GM21737 (cell line): ENCODE data around the gene DBT.
"Not testable (repeated sequence)": the region's sequence is repeated elsewhere in the genome, so short reads cannot be mapped to it uniquely, and the experiment has no call there.

Experiments
- ATAC-seq: cut with Tn5 transposase; IDR thresholded peaks from one replicate; pipeline ENCODE4 v1.9.1; 2021; ENCODE audit warnings: mild to moderate bottlenecking, moderate library complexity; ENCODE audit not compliant: unreplicated experiment

Gene DBT

GRCh38 chr1:100252901-100253300 is 3.3 kb upstream of the DBT start:
- no peak for ATAC-seq

- ATAC-seq = no peak
These were observed 1.2 kb upstream of the DBT start for GRCh38 chr1:100250807-100251206.

GRCh38 chr1:100250264-100250663 is 630 bp upstream of the DBT start:
- ATAC-seq = no peak

- ATAC-seq = no peak
These were observed 488 bp downstream of the DBT start for GRCh38 chr1:100249155-100249536.

GRCh38 chr1:100246738-100247137 is 2.9 kb downstream of the DBT start:
- no peak for ATAC-seq

- ATAC-seq = no peak
These were observed 9.0 kb downstream of the DBT start for GRCh38 chr1:100240631-100241030.

- ATAC-seq = no peak
These were observed 9.7 kb downstream of the DBT start for GRCh38 chr1:100239961-100240360.

GRCh38 chr1:100237091-100237490 is 12.5 kb downstream of the DBT start:
- no peak for ATAC-seq

GRCh38 chr1:100234432-100234831 is 15.2 kb downstream of the DBT start:
- no peak for ATAC-seq

- ATAC-seq = not testable (repeated sequence)
These were observed 16.1 kb downstream of the DBT start for GRCh38 chr1:100233566-100233965.

GRCh38 chr1:100232156-100232555 is 17.5 kb downstream of the DBT start:
- no peak for ATAC-seq

- no peak for ATAC-seq
These were observed 17.9 kb downstream of the DBT start for GRCh38 chr1:100231721-100232120.

- ATAC-seq = no peak
These were observed 18.9 kb downstream of the DBT start for GRCh38 chr1:100230765-100231164.

GRCh38 chr1:100229681-100230443 is 19.8 kb downstream of the DBT start:
- ATAC-seq = no peak

- ATAC-seq = no peak
These were observed 27.2 kb downstream of the DBT start for GRCh38 chr1:100222428-100222827.

- no peak for ATAC-seq
These were observed 29.8 kb downstream of the DBT start for GRCh38 chr1:100219883-100220282.

GRCh38 chr1:100219457-100219856 is 30.2 kb downstream of the DBT start:
- ATAC-seq = no peak

- ATAC-seq = no peak
These were observed 31.8 kb downstream of the DBT start for GRCh38 chr1:100217834-100218233.

GRCh38 chr1:100215101-100215500 is 34.5 kb downstream of the DBT start:
- ATAC-seq = no peak

GRCh38 chr1:100213141-100213540 is 36.5 kb downstream of the DBT start:
- no peak for ATAC-seq

- no peak for ATAC-seq
These were observed 43.3 kb downstream of the DBT start for GRCh38 chr1:100206301-100206700.

GRCh38 chr1:100205593-100205992 is 44.0 kb downstream of the DBT start:
- ATAC-seq = not testable (repeated sequence)

GRCh38 chr1:100205103-100205502 is 44.5 kb downstream of the DBT start:
- ATAC-seq = not testable (repeated sequence)
